GM23248 (cell line): ENCODE results near the gene RABL3. TPM values are rescaled to one million over a fixed set of nuclear protein-coding genes. Genes with fewer than 3 reads are reported as not detected.
"Not testable (repeated sequence)": the region's sequence is repeated elsewhere in the genome, so short reads cannot be mapped to it uniquely, and the experiment has no call there.

Source experiments
- DNase-seq: peaks from one replicate; pipeline ENCODE4 v3.0.0-alpha.2; 2015
- H2AFZ ChIP-seq: fragments of 200-600 bp; sonication (generic); 2 replicates; pipeline ENCODE4 v1.6.1; 2016; ENCODE audit warnings: antibody characterized with exemption
- H3F3A ChIP-seq: fragments of 200-600 bp; sonication (generic); 2 replicates; pipeline ENCODE4 v1.6.1; 2016; ENCODE audit warnings: mild to moderate bottlenecking, antibody characterized with exemption, mixed run types; ENCODE audit not compliant: insufficient read depth
- H3K27ac ChIP-seq: fragments of 200-600 bp; sonication (generic); 2 replicates; pipeline ENCODE4 v1.5.1; 2016; ENCODE audit warnings: mild to moderate bottlenecking
- H3K27me3 ChIP-seq: fragments of 200-600 bp; sonication (generic); replicated peaks from 2 replicates; pipeline ENCODE4 v1.6.1; 2016; ENCODE audit warnings: mild to moderate bottlenecking; ENCODE audit not compliant: insufficient read depth
- H3K36me3 ChIP-seq: fragments of 200-600 bp; sonication (generic); 2 replicates; pipeline ENCODE4 v1.6.1; 2016; ENCODE audit warnings: low read depth, mild to moderate bottlenecking
- H3K4me1 ChIP-seq: fragments of 200-600 bp; sonication (generic); 2 replicates; pipeline ENCODE4 v1.6.1; 2016; ENCODE audit warnings: mild to moderate bottlenecking; ENCODE audit not compliant: insufficient read depth
- H3K4me2 ChIP-seq: fragments of 200-600 bp; sonication (generic); one replicate; pipeline ENCODE4 v1.6.1; 2016; ENCODE audit warnings: mild to moderate bottlenecking; ENCODE audit not compliant: unreplicated experiment
- H3K4me3 ChIP-seq: fragments of 200-600 bp; sonication (generic); 2 replicates; pipeline ENCODE4 v1.5.1; 2016; ENCODE audit warnings: mild to moderate bottlenecking
- H3K79me2 ChIP-seq: fragments of 200-600 bp; sonication (generic); 2 replicates; pipeline ENCODE4 v1.6.1; 2016; ENCODE audit warnings: mild to moderate bottlenecking; ENCODE audit not compliant: insufficient read depth
- H3K9ac ChIP-seq: fragments of 200-600 bp; sonication (generic); 2 replicates; pipeline ENCODE4 v1.6.1; 2016; ENCODE audit warnings: mild to moderate bottlenecking
- H3K9me2 ChIP-seq: fragments of 200-600 bp; sonication (generic); 2 replicates; pipeline ENCODE4 v1.6.1; 2016; ENCODE audit warnings: mixed run types, mild to moderate bottlenecking, moderate library complexity; ENCODE audit not compliant: insufficient read depth
- H3K9me3 ChIP-seq: fragments of 200-600 bp; sonication (generic); one replicate; pipeline ENCODE4 v1.6.1; 2017; ENCODE audit warnings: low read depth
- H4K20me1 ChIP-seq: fragments of 200-600 bp; sonication (generic); 2 replicates; pipeline ENCODE4 v1.6.0; 2016; ENCODE audit not compliant: insufficient read depth
- EZH2 ChIP-seq: fragments of 200-600 bp; sonication (generic); IDR thresholded peaks from 2 replicates; pipeline ENCODE4 v1.6.1; 2018; ENCODE audit warnings: antibody characterized with exemption, mild to moderate bottlenecking; ENCODE audit not compliant: insufficient read depth, poor library complexity, severe bottlenecking
- EZH2phosphoT487 ChIP-seq: fragments of 200-600 bp; sonication (generic); IDR thresholded peaks from 2 replicates; pipeline ENCODE4 v1.6.1; 2018; ENCODE audit warnings: antibody characterized with exemption, moderate library complexity, mild to moderate bottlenecking, low read depth; ENCODE audit not compliant: insufficient read depth
- WGBS, 2 experiments: methylation state at CpG; one replicate each; pipeline ENCODE4 v1.1.6; 2015 to 2017; ENCODE audit warnings: low lambda C conversion rate in 2 of 2, low coverage in 1 of 2; ENCODE audit errors: missing lambda C conversion rate in 2 of 2; 5-methylcytosine and 5-hydroxymethylcytosine counted together
- in situ Hi-C: fragments of 300-500 bp; cut with MboI; formaldehyde crosslinking; loops from 2 replicates; pipeline ENCODE4 v1.15.0; 2020
- polyA plus RNA-seq: library from polyadenylated mRNA; unstranded; fragments of >200 nt; fragmentation: Nextera tagmentation; extraction: Ambion mirVana; gene quantifications from 2 replicates; pipeline ENCODE4 v1.2.1, GENCODE V29; 2016
- total RNA-seq: library from RNA; depleted of rRNA; stranded (reverse); fragments of >200 nt; shearing (Covaris generic); gene quantifications from 2 replicates; pipeline ENCODE4 v1.2.3, GENCODE V29; 2014

Gene RABL3
- total and polyA plus RNA-seq, 2 experiments from 2014 or later, result 17.2 to 27.4 TPM

GRCh38 chr3:120741837-120742197, 499 bp downstream of the RABL3 start:
- no peaks in the 10 kb centered on the region for H4K20me1 ChIP-seq
- H2AFZ ChIP-seq, result peak overlapping the region; percentile 98
- no peaks in the 10 kb centered on the region for H3K9me3 ChIP-seq
- no peaks in the 10 kb centered on the region for H3K27me3 ChIP-seq
- peak overlapping the region; percentile 92 for H3K4me3 ChIP-seq
- peaks cover 7% of the 10 kb centered on the region for H3F3A ChIP-seq
- no peaks in the 10 kb centered on the region; the same call in 1 of the 2 replicates for H3K36me3 ChIP-seq
- H3K4me1 ChIP-seq, result peaks cover 17% of the 10 kb centered on the region
- TF ChIP-seq EZH2phosphoT487 (no peak), EZH2 (no peak)
- peaks cover 51% of the 10 kb centered on the region for H3K79me2 ChIP-seq
- no peaks in the 10 kb centered on the region for H3K9me2 ChIP-seq
- peak overlapping the region; percentile 90 for H3K9ac ChIP-seq
- DNase-seq, result peak; percentile 56
- 3 to 5% methylated on average over 10 of the region's 10 CpGs for WGBS, 2 experiments
- peak overlapping the region; percentile 82 for H3K4me2 ChIP-seq
- in situ Hi-C loops, result no loop called here
- peak overlapping the region; percentile 91 for H3K27ac ChIP-seq

GRCh38 chr3:120741320-120741719, 996 bp downstream of the RABL3 start:
- Histone ChIP-seq H4K20me1 (no peaks in the 10 kb centered on the region), H3K4me3 (peak overlapping the region; percentile 92), H3F3A (peaks cover 7% of the 10 kb centered on the region), H3K4me2 (peak overlapping the region; percentile 82), H3K9ac (peak overlapping the region; percentile 90), H3K27ac (no peak overlapping the region), H3K9me3 (no peaks in the 10 kb centered on the region), H3K27me3 (no peaks in the 10 kb centered on the region), H3K36me3 (no peaks in the 10 kb centered on the region; the same call in 1 of the 2 replicates), H3K4me1 (peaks cover 17% of the 10 kb centered on the region), H3K9me2 (no peaks in the 10 kb centered on the region), H2AFZ (peak overlapping the region; percentile 98), H3K79me2 (peaks cover 46% of the 10 kb centered on the region)
- in situ Hi-C loops, result no loop called here
- TF ChIP-seq EZH2, result no peak
- no peak for TF ChIP-seq EZH2phosphoT487
- no peak for DNase-seq
- 64 to 65% methylated on average over 3 of the region's 3 CpGs for WGBS, 2 experiments

GRCh38 chr3:120738006-120738405, 4.3 kb downstream of the RABL3 start:
- 96 to 98% methylated on average over 8 of the region's 8 CpGs for WGBS, 2 experiments
- not testable (repeated sequence) for H3K4me3 ChIP-seq

GRCh38 chr3:120730576-120731542, 11.5 kb downstream of the RABL3 start:
- H3K27me3 ChIP-seq, result no peaks in the 10 kb centered on the region
- WGBS, 2 experiments, result 82 to 84% methylated on average over 4 of the region's 4 CpGs
- no peak overlapping the region for H3K9ac ChIP-seq
- H3K4me3 ChIP-seq, result no peak overlapping the region
- TF ChIP-seq EZH2, result no peak
- TF ChIP-seq EZH2phosphoT487, result no peak
- no peaks in the 10 kb centered on the region for H3K36me3 ChIP-seq
- H3F3A ChIP-seq, result peaks cover 13% of the 10 kb centered on the region; the same call in 1 of the 2 replicates
- in situ Hi-C loops, result no loop called here
- H3K9me2 ChIP-seq, result no peaks in the 10 kb centered on the region
- H4K20me1 ChIP-seq, result no peaks in the 10 kb centered on the region
- H3K27ac ChIP-seq, result no peak overlapping the region
- H3K9me3 ChIP-seq, result no peaks in the 10 kb centered on the region
- peaks cover 13% of the 10 kb centered on the region for H3K4me1 ChIP-seq
- no peak for DNase-seq
- no peak overlapping the region for H3K4me2 ChIP-seq
- H3K79me2 ChIP-seq, result no peaks in the 10 kb centered on the region
- H2AFZ ChIP-seq, result no peak overlapping the region

More at GRCh38 chr3:120738006-120738405, 4.3 kb downstream of the RABL3 start:
- in situ Hi-C loops, H3K36me3 ChIP-seq, H3K9ac ChIP-seq, H3K27me3 ChIP-seq, H2AFZ ChIP-seq, H3K4me2 ChIP-seq, H3F3A ChIP-seq, H4K20me1 ChIP-seq, H3K9me2 ChIP-seq, DNase-seq, H3K9me3 ChIP-seq, H3K4me1 ChIP-seq, H3K27ac ChIP-seq: not testable (repeated sequence)
- peaks cover 13% of the 10 kb centered on the region for H3K79me2 ChIP-seq
